K562 (cell line): Measurements from ENCODE around the gene SH3BP4. TPM values are rescaled to one million over a fixed set of nuclear protein-coding genes. Genes with fewer than 3 reads are reported as not detected.

Experiments
- ATAC-seq: fragments of 200-7000 bp; cut with Tn5 transposase; 3 replicates; pipeline ENCODE4 v1.9.1; 2020; ENCODE audit warnings: moderate library complexity
- BruUV-seq: library from RNA; stranded (reverse); fragments of 400-500 nt; replicated peaks from 2 replicates; lab custom pipeline; 2021; lab: Mats Ljungman, UMichigan
- CTCF ChIA-PET: fragments of 300-600 bp; formaldehyde crosslinking; extraction: SDS; loops from one replicate; lab custom pipeline; 2021; ENCODE audit warnings: low intra/inter-chr PET ratio; lab: Yijun Ruan, JAX
- POLR2A ChIA-PET: fragments of 300-600, 350-650 bp; sonication (Branson Sonifier 250); formaldehyde crosslinking; extraction: SDS; loops from one replicate; lab custom pipeline; 2021; ENCODE audit warnings: antibody characterized with exemption, inconsistent platforms; lab: Yijun Ruan, JAX
- DNase-seq, 4 experiments: peaks; one replicate each; pipeline versions ENCODE4 v3.0.0 to v3.0.0-alpha.2; 2011 to 2018; ENCODE audit warnings: low spot score in 3 of 4, mixed read lengths in 3 of 4; ENCODE audit errors: extremely low read depth in 1 of 4
- FAIRE-seq: peaks from 2 replicates; lab custom pipeline; 2011; peaks lifted over from hg19 to GRCh38; lab: Jason Lieb, UNC
- H2AFZ ChIP-seq: 2 replicates; pipeline ENCODE4 v1.6.0; 2011; ENCODE audit warnings: low read depth, low read length, control low read depth, inconsistent platforms
- H3K27ac ChIP-seq: fragments of 200-600 bp; 3 replicates; pipeline ENCODE4 v1.8.0; 2011; ENCODE audit warnings: low read depth, mild to moderate bottlenecking, control low read depth, inconsistent platforms, low read length, moderate library complexity, mixed read lengths; ENCODE audit errors: extremely low read depth
- H3K27me3 ChIP-seq, 2 experiments: fragments of 300-600 bp in 1 of 2; 2 replicates in 1 of 2; 3 replicates in 1 of 2; pipeline versions ENCODE4 v1.6.0 to v1.8.0; 2011; ENCODE audit warnings: inconsistent platforms in 2 of 2, low read length in 2 of 2, mild to moderate bottlenecking in 1 of 2, mixed read lengths in 1 of 2, moderate library complexity in 1 of 2; ENCODE audit not compliant: control insufficient read depth in 2 of 2, insufficient read depth in 2 of 2
- H3K36me3 ChIP-seq: fragments of 300-600 bp; 3 replicates; pipeline ENCODE4 v1.8.0; 2011; ENCODE audit warnings: mild to moderate bottlenecking, low read length, inconsistent platforms; ENCODE audit not compliant: control insufficient read depth, insufficient read depth
- H3K4me1 ChIP-seq, 2 experiments: fragments of 200-600 bp in 1 of 2; replicated peaks in 1 of 2; 2 replicates in 1 of 2; 3 replicates in 1 of 2; pipeline versions ENCODE4 v1.5.1 to v1.8.0; 2011; ENCODE audit warnings: inconsistent platforms in 2 of 2, low read length in 2 of 2, mild to moderate bottlenecking in 1 of 2, mixed read lengths in 1 of 2, moderate library complexity in 1 of 2; ENCODE audit not compliant: control insufficient read depth in 2 of 2, insufficient read depth in 2 of 2
- H3K4me2 ChIP-seq: 2 replicates; pipeline ENCODE4 v1.6.1; 2011; ENCODE audit warnings: low read length, control low read depth, inconsistent platforms, mixed read lengths; ENCODE audit not compliant: insufficient read depth
- H3K4me3 ChIP-seq: fragments of 200-600 bp; sonication (generic), shearing (Covaris generic); 2 replicates; pipeline ENCODE4 v1.5.1; 2016; ENCODE audit warnings: control low read depth, inconsistent platforms
- H3K79me2 ChIP-seq: fragments of 200-600 bp; 3 replicates; pipeline ENCODE4 v1.8.0; 2011; ENCODE audit warnings: low read length, inconsistent platforms; ENCODE audit not compliant: control insufficient read depth, insufficient read depth
- H3K9ac ChIP-seq, 2 experiments: 2 replicates each; pipeline versions ENCODE4 v1.6.0 to v1.6.1; 2011; ENCODE audit warnings: low read depth in 2 of 2, low read length in 2 of 2, control low read depth in 1 of 2, inconsistent platforms in 1 of 2, mild to moderate bottlenecking in 1 of 2, mixed read lengths in 1 of 2; ENCODE audit not compliant: insufficient read depth in 1 of 2
- H3K9me1 ChIP-seq: one replicate; pipeline ENCODE4 v1.6.0; 2011; ENCODE audit warnings: inconsistent platforms, mild to moderate bottlenecking, low read length, moderate library complexity; ENCODE audit not compliant: control insufficient read depth, insufficient read depth
- H3K9me3 ChIP-seq: replicated peaks from 2 replicates; pipeline ENCODE4 v1.5.1; 2011; ENCODE audit warnings: low read depth, low read length, inconsistent platforms; ENCODE audit not compliant: control insufficient read depth, insufficient read depth
- H4K20me1 ChIP-seq: replicated peaks from 2 replicates; pipeline ENCODE4 v1.6.1; 2011; ENCODE audit warnings: low read length, inconsistent platforms, mixed read lengths; ENCODE audit not compliant: control insufficient read depth, insufficient read depth
- ATF7 ChIP-seq: fragments of 450-650 bp; IDR thresholded peaks from 2 replicates; pipeline ENCODE4 v1.7.1; 2014; ENCODE audit warnings: mild to moderate bottlenecking, moderate library complexity
- CC2D1A ChIP-seq: fragments of 450-650 bp; IDR thresholded peaks from 2 replicates; pipeline ENCODE4 v1.6.1; 2017; ENCODE audit warnings: mild to moderate bottlenecking
- GMEB1 ChIP-seq: fragments of 250-450 bp; sonication (Bioruptor Pico); IDR thresholded peaks from 2 replicates; pipeline ENCODE4 v1.4.0; 2020; ENCODE audit warnings: mild to moderate bottlenecking
- ILK ChIP-seq: fragments of 450-650 bp; IDR thresholded peaks from 2 replicates; pipeline ENCODE4 v1.6.1; 2016; ENCODE audit warnings: missing genetic modification characterization, low read depth, mild to moderate bottlenecking, missing compliant biosample characterization, moderate library complexity, borderline replicate concordance
- NKRF ChIP-seq: fragments of 450-650 bp; IDR thresholded peaks from 2 replicates; pipeline ENCODE4 v1.6.1; 2016; ENCODE audit warnings: borderline replicate concordance
- WGBS: fragments of 100-300 bp; shearing (Covaris generic); methylation state at CpG from one replicate; pipeline ENCODE4 v1.1.6; 2016; ENCODE audit warnings: low coverage, mixed read lengths; ENCODE audit not compliant: insufficient coverage; ENCODE audit errors: missing lambda C conversion rate; 5-methylcytosine and 5-hydroxymethylcytosine counted together
- in situ Hi-C: fragments of 300-500 bp; cut with MboI; formaldehyde crosslinking; loops from 4 replicates; pipeline ENCODE4 v1.15.0; 2018; ENCODE audit warnings: inconsistent platforms, mixed read lengths
- intact Hi-C: fragments of 100-400 bp; cut with micrococcal nuclease; formaldehyde crosslinking; loops from 2 replicates; pipeline ENCODE4 v1.14.2; 2022
- polyA plus RNA-seq, 8 experiments: library from polyadenylated mRNA; depleted of rRNA in 4 of 8; stranded (reverse) in 5 of 8; unstranded in 3 of 8; fragments of >200 nt; fragmentation: Nextera tagmentation in 2 of 8; fragmentation: Illumina TruSeq in 1 of 8; extraction: Ambion mirVana in 2 of 8; extraction: Trizol in 1 of 8; gene quantifications; 2 replicates each; pipeline versions ENCODE4 v1.2.1 to v1.2.3, GENCODE V29; 2011 to 2014; ENCODE audit warnings: inconsistent platforms in 1 of 8, missing spikeins in 1 of 8
- total RNA-seq, 7 experiments: library from RNA; depleted of rRNA in 6 of 7; stranded (reverse); fragments of >200 nt in 6 of 7; fragmentation: Illumina TruSeq in 2 of 7; extraction: Trizol in 2 of 7; gene quantifications; 2 replicates each; pipeline versions ENCODE4 v1.2.1 to v1.2.3, GENCODE V29; 2011 to 2021; ENCODE audit warnings: low replicate concordance in 1 of 7

The SH3BP4 gene
- total and polyA plus RNA-seq, 9 of the 15 experiments (the other 6 are each of a cell fraction or from before 2014, with no cell fraction given) = 0.03 to 0.28 (median 0.27) TPM; not detected in 6

GRCh38 chr2:235021752-235022151, 69.9 kb downstream of the SH3BP4 start:
- no peak overlapping the region for H3K4me2 ChIP-seq
- in situ Hi-C loops = no loop called here
- H3K9me1 ChIP-seq = no peaks in the 10 kb centered on the region
- WGBS = 0% methylated on average over 2 of the region's 2 CpGs
- H2AFZ ChIP-seq = no peak overlapping the region
- no peak overlapping the region for H3K4me3 ChIP-seq
- H3K27me3 ChIP-seq = peaks cover under 1 to 28% of the 10 kb centered on the region in 2 experiments; a peak in 3 of 5 replicates
- H3K27ac ChIP-seq = no peak overlapping the region
- no peak for DNase-seq
- H3K4me1 ChIP-seq = no peaks in the 10 kb centered on the region; a peak in 1 of 5 replicates
- ChIA-PET CTCF (no interaction called here), POLR2A (no interaction called here)
- no peak for TF ChIP-seq CC2D1A
- TF ChIP-seq ATF7 = no peak
- TF ChIP-seq GMEB1 (CRISPR knock-in tag) = no peak
- no peak for TF ChIP-seq ILK (tag)
- no peak for TF ChIP-seq NKRF
- BruUV-seq = no TSS peak
- H3K36me3 ChIP-seq = no peaks in the 10 kb centered on the region
- H3K9me3 ChIP-seq = no peaks in the 10 kb centered on the region
- H3K79me2 ChIP-seq = no peaks in the 10 kb centered on the region
- no peak for FAIRE-seq
- ATAC-seq = no peak
- no peaks in the 10 kb centered on the region for H4K20me1 ChIP-seq
- no peak overlapping the region for H3K9ac ChIP-seq
- intact Hi-C loops = no loop called here
